Measurements from ENCODE around the gene AFF2.
"Not testable (repeated sequence)": the region's sequence is repeated elsewhere in the genome, so short reads cannot be mapped to it uniquely, and the experiment has no call there.

The AFF2 gene

DNA sequence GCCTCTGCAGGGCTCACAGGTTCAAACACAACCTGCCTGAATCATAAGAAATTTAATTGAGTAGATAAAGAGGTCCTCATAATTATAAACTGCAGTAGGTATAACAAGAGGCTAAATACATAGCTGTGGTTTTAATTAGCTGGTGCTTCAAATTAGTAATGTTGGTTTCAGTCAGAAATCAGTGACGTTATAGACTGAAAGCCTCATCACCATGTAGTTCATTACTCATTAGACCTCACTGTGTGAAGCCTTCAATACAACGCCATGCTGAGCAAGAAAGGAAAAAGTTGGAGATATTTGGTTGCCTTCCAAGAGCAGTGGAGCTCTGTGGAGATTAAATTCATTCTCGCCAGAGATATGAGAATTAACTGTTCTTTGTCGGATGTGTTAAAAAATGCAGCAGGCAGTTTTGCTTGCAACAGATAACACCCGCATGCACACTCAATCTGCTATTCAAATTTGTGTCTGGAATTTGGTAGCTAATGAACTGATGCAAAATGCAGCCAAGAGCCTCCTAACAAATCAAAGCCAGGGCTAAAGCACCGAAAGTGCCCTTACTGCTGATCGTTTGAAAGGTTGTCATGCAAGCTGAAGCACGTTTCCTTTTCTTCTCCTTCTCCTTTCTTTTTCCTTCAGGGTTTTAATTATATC, 148.9 kb downstream of the AFF2 start:
- no peak for DNase-seq

DNA sequence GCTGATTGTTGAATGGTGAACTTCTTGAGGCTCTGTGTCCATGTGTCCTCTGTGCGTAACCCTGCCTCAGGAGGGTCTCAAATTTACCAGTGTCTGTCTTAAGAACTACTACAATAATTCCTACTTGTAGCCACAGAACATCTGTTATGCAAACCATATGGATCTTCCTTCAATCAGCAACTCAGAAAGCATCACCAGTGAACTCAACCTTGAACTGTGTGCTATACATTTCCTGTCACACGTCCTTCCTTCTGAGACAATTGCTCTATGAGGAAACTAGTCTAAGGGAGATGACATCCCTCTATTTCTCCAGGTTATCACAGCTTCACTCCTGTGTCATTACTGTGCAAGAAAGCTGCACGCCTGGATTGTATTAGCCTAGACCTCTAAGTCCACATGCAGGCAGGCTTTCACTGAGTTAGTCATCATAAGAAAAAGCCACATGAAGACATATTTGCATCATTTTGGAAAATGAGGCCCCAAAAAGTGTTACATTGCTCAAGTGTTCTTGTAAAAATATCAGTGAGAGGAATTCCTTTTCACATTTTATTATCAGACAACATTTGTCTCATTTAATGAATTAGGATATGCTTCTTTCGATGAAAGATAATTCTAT, 157.8 kb downstream of the AFF2 start:
- no peak for DNase-seq

- no peak for DNase-seq
Observed at GRCh38 chrX:148659481-148659880, 159.1 kb downstream of the AFF2 start.

DNA sequence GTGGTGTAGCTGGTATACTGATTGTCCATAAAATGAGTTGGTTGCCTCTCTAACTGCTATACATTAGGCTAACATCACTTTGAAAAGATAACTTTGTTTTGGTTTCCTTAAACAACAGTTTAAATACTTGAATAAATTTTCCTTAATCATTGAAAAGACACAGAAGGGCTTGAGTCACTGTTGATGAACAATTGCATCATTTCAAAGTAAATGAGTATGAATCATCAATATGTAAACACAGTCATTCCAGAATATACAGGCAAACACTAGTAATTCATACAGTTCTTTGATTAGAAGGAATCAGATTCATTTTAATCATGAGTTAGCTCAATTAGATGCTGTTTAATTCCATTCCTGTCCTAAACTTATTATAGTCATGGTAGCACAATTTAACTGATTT, 160.6 kb downstream of the AFF2 start:
- no peak for DNase-seq

DNA sequence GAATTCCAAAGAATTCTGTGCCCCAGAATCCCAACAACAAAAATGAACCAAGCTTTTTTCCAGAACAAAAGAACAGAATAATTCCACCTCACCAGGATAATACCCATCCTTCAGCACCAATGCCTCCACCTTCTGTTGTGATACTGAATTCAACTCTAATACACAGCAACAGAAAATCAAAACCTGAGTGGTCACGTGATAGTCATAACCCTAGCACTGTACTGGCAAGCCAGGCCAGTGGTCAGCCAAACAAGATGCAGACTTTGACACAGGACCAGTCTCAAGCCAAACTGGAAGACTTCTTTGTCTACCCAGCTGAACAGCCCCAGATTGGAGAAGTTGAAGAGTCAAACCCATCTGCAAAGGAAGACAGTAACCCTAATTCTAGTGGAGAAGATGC, 161.6 kb downstream of the AFF2 start:
- DNase-seq: no peak

- DNase-seq: no peak
Observed at GRCh38 chrX:148664171-148664570, 163.8 kb downstream of the AFF2 start.

GRCh38 chrX:148664995-148665394, 164.6 kb downstream of the AFF2 start:
- DNase-seq: no peak

DNA sequence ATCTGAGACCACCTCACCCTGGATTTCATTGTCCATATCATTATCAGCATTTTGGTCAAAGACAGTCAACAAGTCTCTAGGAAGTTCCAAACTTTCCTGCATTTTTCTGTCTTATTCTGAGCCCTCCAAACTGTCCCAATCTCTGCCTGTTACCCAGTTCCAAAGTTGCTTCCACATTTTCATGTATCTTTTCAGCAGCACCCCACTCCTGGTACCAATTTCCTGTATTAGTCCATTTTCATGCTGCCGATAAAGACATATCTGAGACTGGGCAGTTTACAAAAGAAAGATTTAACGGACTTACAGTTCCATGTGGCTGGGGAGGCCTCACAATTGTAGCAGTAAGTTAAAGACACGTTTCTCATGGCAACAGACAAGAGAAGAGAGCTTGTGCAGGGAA, 168.8 kb downstream of the AFF2 start:
- not testable (repeated sequence) for DNase-seq

- DNase-seq: no peak
Observed at GRCh38 chrX:148670277-148670676, 169.9 kb downstream of the AFF2 start.

DNA sequence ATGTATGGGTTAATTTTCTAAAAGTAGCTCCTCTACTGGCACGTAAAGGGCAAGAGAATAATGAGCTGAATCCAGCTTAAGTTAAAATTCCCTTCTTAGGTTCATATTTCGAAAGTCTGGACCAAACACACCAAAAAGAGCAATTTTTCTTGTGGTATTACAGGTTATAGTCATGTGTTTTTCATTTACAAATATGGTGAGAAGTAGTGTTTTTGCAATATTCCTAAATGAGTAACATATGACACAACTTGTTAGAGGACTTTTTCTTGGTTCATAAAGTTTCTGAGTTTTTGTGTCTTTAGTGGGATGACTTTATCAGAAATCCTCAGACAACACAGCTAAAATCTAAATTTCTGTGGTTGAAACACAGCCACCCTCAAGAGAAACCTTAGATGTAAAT, 172.1 kb downstream of the AFF2 start:
- no peak for DNase-seq

- no peak for DNase-seq
Observed at GRCh38 chrX:148681605-148682004, 181.2 kb downstream of the AFF2 start.

GRCh38 chrX:148682206-148682605, 181.8 kb downstream of the AFF2 start:
- no peak for DNase-seq

DNA sequence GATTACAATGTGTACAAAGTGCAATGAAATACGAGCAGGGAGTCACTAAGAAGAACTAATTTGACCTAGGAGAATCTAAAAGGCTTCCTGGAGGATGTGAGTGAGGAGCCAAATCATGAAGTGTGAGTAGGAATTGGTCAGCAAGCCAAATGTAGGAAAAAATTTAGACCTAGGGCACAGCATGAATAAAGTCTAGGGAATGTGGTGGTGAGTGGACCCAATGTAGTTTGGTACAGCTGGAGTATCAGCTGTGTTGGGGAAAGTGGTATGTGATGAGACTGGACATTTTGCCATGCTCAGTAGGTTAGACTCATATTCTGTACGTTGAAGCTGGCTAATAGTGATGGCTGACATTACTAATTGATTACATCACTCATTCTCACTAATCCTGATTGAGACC, 191.0 kb downstream of the AFF2 start:
- no peak for DNase-seq

DNA sequence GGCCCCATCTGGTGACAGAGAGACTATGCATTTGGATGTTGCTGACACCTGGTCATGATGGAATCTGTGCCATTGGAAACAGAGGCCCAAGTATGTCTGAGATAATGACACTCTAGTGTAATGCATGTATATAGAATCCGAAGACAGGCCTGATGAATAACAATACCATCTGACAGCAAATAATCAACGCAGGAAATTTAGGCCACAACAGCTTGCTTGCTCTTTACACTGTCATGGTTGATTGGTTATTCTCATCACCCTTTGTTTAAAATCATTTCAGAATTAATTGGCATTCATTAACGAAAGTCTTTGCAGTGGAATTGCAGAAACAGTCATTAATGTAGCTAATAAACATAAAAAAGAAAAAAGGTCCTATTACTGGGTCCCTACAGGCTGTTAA, 194.8 kb downstream of the AFF2 start:
- DNase-seq: no peak

- DNase-seq: no peak
Observed at GRCh38 chrX:148698221-148698620, 197.8 kb downstream of the AFF2 start.

GRCh38 chrX:148700021-148700420, 199.6 kb downstream of the AFF2 start:
- DNase-seq: no peak

DNA sequence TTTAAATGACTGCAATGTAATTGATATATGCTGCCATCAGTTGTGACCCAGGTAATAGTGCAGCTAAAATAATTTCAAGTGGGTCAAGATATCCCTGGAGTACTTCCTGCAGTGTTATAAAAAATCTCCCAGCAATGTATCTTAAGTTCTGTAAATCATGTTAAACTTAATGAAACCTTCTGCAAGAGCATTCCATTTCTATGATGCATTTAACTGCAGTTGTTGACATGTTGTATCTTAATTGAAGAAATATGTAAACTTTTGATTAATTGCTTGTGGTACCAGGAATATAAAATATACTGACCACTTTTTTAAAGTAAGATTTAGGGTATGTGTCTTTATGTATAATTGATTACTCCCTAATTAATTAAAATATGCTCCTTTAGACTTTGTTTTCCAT, 213.6 kb downstream of the AFF2 start:
- no peak for DNase-seq

GRCh38 chrX:148715361-148715760, 214.9 kb downstream of the AFF2 start:
- no peak for DNase-seq

DNA sequence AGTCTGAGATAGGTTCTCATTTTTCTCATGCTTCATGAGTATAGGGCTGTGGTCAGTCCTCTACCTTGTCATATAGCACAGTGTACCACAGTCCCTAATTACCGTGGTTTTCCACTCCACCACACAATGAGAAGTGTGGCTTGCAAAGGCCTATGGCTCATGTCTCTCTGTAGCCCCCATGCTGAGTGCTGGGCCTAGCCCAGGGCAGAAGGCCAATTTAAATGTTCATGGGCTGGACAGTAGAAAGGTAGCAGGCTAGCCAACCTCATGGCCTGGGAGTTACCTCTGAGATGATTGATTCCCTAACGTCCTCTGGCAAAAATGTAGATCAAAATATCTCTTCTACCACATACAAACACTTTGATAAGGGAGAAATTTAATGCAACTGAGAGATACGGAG, 222.5 kb downstream of the AFF2 start:
- no peak for DNase-seq

- DNase-seq: no peak
Observed at GRCh38 chrX:148723551-148723950, 223.1 kb downstream of the AFF2 start.

GRCh38 chrX:148728901-148729300, 228.5 kb downstream of the AFF2 start:
- DNase-seq: no peak

DNA sequence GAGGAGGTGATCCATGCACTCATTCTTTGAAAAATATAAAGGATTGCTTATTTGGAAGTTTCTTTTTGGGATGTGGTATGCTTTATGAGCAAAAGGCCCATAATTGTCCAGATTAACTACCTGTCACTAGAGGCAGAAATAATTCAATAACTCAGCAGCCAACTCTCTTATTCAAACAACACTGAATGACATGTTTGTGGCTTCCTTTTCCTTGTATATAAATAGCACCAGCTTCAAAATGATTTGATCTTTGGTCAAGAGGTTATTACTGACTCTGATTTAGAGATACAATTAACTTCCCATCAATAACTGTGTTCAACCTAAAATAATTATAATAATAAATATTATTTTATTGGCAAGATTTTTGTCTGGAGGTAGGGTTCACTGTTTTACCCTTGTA, 232.3 kb downstream of the AFF2 start:
- no peak for DNase-seq

DNA sequence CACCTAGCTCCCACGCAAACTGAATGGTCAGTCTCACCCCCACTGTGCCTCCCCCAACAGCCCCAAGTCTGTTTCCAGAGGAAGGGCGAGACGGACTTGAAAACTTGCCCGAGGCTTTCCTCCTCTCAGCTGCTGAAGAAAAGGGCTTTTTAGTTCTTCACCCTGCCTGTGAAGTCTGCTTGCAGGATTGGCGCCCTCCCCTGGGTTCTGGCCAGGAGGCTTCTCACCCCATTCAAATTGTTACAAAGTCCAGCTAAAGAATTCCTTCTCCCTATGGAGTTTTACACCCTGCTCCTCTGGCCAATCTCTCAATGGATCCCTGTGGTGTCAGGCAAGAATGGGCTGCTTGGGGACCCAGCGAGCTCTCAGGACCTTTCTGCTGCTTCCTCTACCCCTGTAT, 241.0 kb downstream of the AFF2 start:
- no peak for DNase-seq

GRCh38 chrX:148755111-148755510, 254.7 kb downstream of the AFF2 start:
- no peak for DNase-seq

DNA sequence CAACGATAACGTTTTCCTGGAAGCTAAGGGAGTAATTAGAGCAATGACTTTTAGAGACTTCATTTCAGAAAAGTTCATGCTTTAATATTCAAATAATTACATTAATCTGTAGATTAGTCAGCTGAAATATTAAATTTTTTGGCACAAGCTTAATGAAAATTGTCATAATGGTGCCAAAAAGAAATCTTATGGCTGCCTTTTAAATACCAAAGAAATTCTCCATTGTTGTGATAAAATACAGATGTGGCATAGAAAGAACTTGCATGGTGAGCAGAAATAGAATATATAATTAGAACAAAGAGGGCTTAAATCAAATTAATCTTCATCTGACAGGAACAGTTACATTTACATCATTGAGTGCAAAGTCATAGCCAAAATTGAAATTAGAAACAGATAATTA, 263.5 kb downstream of the AFF2 start:
- DNase-seq: no peak

Data from activated CD4-positive, alpha-beta T cell treated with anti-CD3 and anti-CD28 coated beads, Interleukin-2, amount 50 U/mL, for 4 hours (primary cell).